ENCODE measurements around the gene UTP25.

GRCh38 chr1:209884665-209885117 lies 56.9 kb downstream of the UTP25 start:
- TF ChIP-seq CTCF (conservative IDR thresholded peaks at IDR 0.05; ENCODE audit: low read depth, low read length) (no peak), EZH2phosphoT487 (IDR thresholded peaks at IDR 0.05; ENCODE audit: borderline replicate concordance, low read length) (no peak), EZH2 (IDR thresholded peaks at IDR 0.05; ENCODE audit: low read length, unreplicated experiment) (no peak)
